Measurements from ENCODE around the gene WDHD1.

- no peak for TF ChIP-seq CTCF (optimal IDR thresholded peaks at IDR 0.05 in 1 of 3, IDR thresholded peaks at IDR 0.05 in 1 of 3, conservative IDR thresholded peaks at IDR 0.05 in 1 of 3; ENCODE audit: extremely low read depth in 1 of 3, insufficient read depth in 2 of 3, low read length in 3 of 3)
- TF ChIP-seq EZH2 (IDR thresholded peaks at IDR 0.05; ENCODE audit: low read length): no peak
These were observed 26.6 kb upstream of the WDHD1 start for GRCh38 chr14:55053500-55053899.
